Neutrophil (primary cell): ENCODE measurements around the gene PGAP3.

ENCODE experiments used
- H3K27ac ChIP-seq: fragments of 200-600 bp; sonication (generic); 2 replicates; pipeline ENCODE4 v1.5.1; 2016; ENCODE audit warnings: mild to moderate bottlenecking, moderate library complexity
- H3K27me3 ChIP-seq: fragments of 200-600 bp; sonication (generic); 2 replicates; pipeline ENCODE4 v1.6.0; 2016; ENCODE audit warnings: mild to moderate bottlenecking
- H3K36me3 ChIP-seq: fragments of 200-600 bp; sonication (generic); 2 replicates; pipeline ENCODE4 v1.5.1; 2017
- H3K4me1 ChIP-seq, 2 experiments: fragments of 200-600 bp in 1 of 2; sonication (generic) in 1 of 2; 1 replicate in 1 of 2; 2 replicates in 1 of 2; pipeline versions ENCODE4 v1.5.1 to v1.6.1; 2013 to 2016; ENCODE audit warnings: low read depth in 1 of 2, low read length in 1 of 2, mild to moderate bottlenecking in 1 of 2, moderate library complexity in 1 of 2; ENCODE audit not compliant: control insufficient read depth in 1 of 2, insufficient read depth in 1 of 2
- H3K4me3 ChIP-seq, 2 experiments: fragments of 200-600 bp in 1 of 2; sonication (generic) in 1 of 2; 1 replicate in 1 of 2; 2 replicates in 1 of 2; pipeline ENCODE4 v1.5.1; 2013 to 2016; ENCODE audit warnings: low read depth in 1 of 2, low read length in 1 of 2, mild to moderate bottlenecking in 1 of 2, moderate library complexity in 1 of 2
- H3K9me3 ChIP-seq: fragments of 200-600 bp; sonication (generic); 2 replicates; pipeline ENCODE4 v1.5.1; 2016
- CTCF ChIP-seq: fragments of 200-600 bp; sonication (generic); IDR thresholded peaks from 2 replicates; pipeline ENCODE4 v1.5.1; 2016; ENCODE audit warnings: antibody characterized with exemption

PGAP3 gene

GRCh38 chr17:39651923-39652586 lies 35.8 kb downstream of the PGAP3 start:
- TF ChIP-seq CTCF, result no peak
- Histone ChIP-seq H3K4me3 (no peak overlapping the region), H3K27ac (no peak overlapping the region)

DNA sequence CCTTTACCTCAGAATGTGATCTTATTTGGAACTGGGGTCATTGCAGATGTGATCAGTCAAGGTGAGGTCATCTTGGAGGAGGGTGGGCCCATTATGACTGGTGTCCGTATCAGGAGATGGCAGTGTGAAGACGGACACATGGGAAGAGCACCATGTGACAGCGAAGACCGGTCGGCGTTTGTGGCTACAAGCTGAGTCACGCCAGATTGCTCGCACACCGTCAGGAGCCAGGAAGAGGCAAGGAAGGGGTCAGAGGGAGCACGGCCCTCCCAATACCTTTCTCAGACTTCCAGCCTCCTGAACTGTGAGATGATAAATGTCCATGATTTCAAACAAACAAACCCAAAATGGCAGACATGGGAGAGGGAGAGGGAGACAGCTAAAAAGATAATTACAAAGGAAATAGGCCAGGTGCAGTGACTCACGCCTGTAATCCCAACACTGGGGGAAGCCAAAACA lies 37.7 kb downstream of the PGAP3 start:
- Histone ChIP-seq H3K27me3 (no peaks in the 10 kb centered on the region), H3K4me1 (peaks cover 14 to 23% of the 10 kb centered on the region in 2 experiments), H3K36me3 (peaks cover 21% of the 10 kb centered on the region), H3K9me3 (no peaks in the 10 kb centered on the region), H3K4me3 (no peak overlapping the region), H3K27ac (no peak overlapping the region)
- no peak for TF ChIP-seq CTCF

More at GRCh38 chr17:39651923-39652586, 35.8 kb downstream of the PGAP3 start:
- peaks cover 31% of the 10 kb centered on the region for H3K36me3 ChIP-seq
- no peaks in the 10 kb centered on the region for H3K27me3 ChIP-seq
- H3K4me1 ChIP-seq, result peaks cover 14 to 23% of the 10 kb centered on the region in 2 experiments
- no peaks in the 10 kb centered on the region for H3K9me3 ChIP-seq

DNA sequence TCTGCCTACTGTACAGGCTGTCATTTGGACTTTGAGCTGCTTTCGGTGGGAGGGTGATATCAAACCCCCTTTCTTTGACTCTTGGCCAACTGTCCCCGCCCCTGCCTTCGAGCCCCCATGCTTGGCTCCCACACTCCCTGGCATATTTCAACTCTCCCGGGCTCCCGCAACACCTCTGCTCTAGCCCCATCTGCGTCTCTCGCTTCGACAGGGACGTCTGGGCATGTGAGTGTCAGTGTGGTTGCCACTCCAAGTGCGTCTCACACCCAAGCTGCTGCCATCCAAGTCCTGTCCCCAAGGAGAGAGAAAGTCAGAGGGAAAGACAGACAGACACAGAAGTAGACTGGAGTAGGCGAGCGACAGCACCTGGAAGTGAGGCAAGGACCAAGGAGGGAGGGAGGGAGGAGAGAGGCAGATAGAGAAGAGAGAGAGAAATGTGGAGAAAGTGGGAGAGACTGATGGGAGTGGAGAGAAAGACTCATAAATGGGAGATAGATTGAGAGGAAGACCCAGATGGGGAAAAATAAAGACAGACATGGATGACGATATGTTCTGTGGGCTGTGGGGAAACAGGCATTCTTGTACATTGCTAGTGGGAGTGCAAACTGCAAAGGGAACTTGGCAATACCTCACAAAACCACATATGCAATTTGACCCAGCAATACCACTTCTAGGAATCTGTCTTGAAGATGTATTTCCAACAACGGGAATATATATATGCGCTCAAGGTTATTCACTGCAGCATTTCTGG lies 39.1 kb downstream of the PGAP3 start:
- no peak for TF ChIP-seq CTCF
- Histone ChIP-seq H3K36me3 (peaks cover 11% of the 10 kb centered on the region), H3K4me3 (no peak overlapping the region)

GRCh38 chr17:39647256-39647655 lies 40.6 kb downstream of the PGAP3 start:
- no peaks in the 10 kb centered on the region for H3K27me3 ChIP-seq
- no peak for TF ChIP-seq CTCF
- H3K9me3 ChIP-seq, result no peaks in the 10 kb centered on the region
- peaks cover 22 to 24% of the 10 kb centered on the region in 2 experiments for H3K4me1 ChIP-seq
- peaks cover 5% of the 10 kb centered on the region for H3K36me3 ChIP-seq
- no peak overlapping the region for H3K27ac ChIP-seq
- no peak overlapping the region for H3K4me3 ChIP-seq

More for the DNA sequence above, 39.1 kb downstream of the PGAP3 start:
- peaks cover 14 to 23% of the 10 kb centered on the region in 2 experiments for H3K4me1 ChIP-seq
- no peaks in the 10 kb centered on the region for H3K27me3 ChIP-seq
- H3K27ac ChIP-seq, result peak overlapping the region; percentile 13
- H3K9me3 ChIP-seq, result no peaks in the 10 kb centered on the region

GRCh38 chr17:39643271-39643670 lies 44.6 kb downstream of the PGAP3 start:
- Histone ChIP-seq H3K9me3 (no peaks in the 10 kb centered on the region), H3K36me3 (peaks cover 5% of the 10 kb centered on the region), H3K27ac (no peak overlapping the region), H3K4me1 (peaks cover 39 to 41% of the 10 kb centered on the region in 2 experiments), H3K4me3 (no peak overlapping the region), H3K27me3 (no peaks in the 10 kb centered on the region)
- no peak for TF ChIP-seq CTCF
